ENCODE data around the gene SLC2A2.

GRCh38 chr3:170967126-170967525 is 59.4 kb downstream of the SLC2A2 start:
- TF ChIP-seq CTCF (IDR thresholded peaks at IDR 0.05; ENCODE audit: poor library complexity): no peak
- TF ChIP-seq EZH2 (IDR thresholded peaks at IDR 0.05; ENCODE audit: borderline replicate concordance): no peak
